ENCODE measurements around the gene COL18A1. TPM values are rescaled to one million over a fixed set of nuclear protein-coding genes. Genes with fewer than 3 reads are reported as not detected.

COL18A1 gene
- 100 to 1,000 TPM in 3 of 4 donors, 10 to 100 TPM in 1; 97.7 to 173 (median 110) TPM for total RNA-seq

- H3K4me1 ChIP-seq: peaks cover 28 to 61% (median 54%) of the 10 kb centered on the region in 4 donors
- DNase-seq (ENCODE audit: extremely low spot score): no peak
- H3K27me3 ChIP-seq: peaks cover 0 to 11% (median 0%) of the 10 kb centered on the region in 4 donors
- TF ChIP-seq POLR2A (IDR thresholded peaks at IDR 0.05; ENCODE audit: low read depth): no peak
- no peak for TF ChIP-seq POLR2AphosphoS5 (IDR thresholded peaks at IDR 0.05)
- TF ChIP-seq CTCF (IDR thresholded peaks at IDR 0.05): no peak
- TF ChIP-seq EP300 (IDR thresholded peaks at IDR 0.05): no peak
- peaks cover 0 to 9% (median 3%) of the 10 kb centered on the region in 4 donors for H3K9me3 ChIP-seq
- peak within 1 kb of the TSS; percentile 76 to 89 (median 85) for H3K27ac ChIP-seq (replicated peaks in 1 of 4)
- no peaks in the 10 kb centered on the region for H3K36me3 ChIP-seq
- intact Hi-C loops (cut with DNase I): no loop called here
- peak within 1 kb of the TSS; percentile 66 to 81 (median 66) for H3K4me3 ChIP-seq
- 2% methylated on average over 9 of the region's 69 CpGs for WGBS
These were observed at the start of gene COL18A1 for GRCh38 chr21:45404730-45405270. COL18A1 (plus strand) TSS chr21:45405165; CDS start chr21:45405231, 66 bp downstream.

GRCh38 chr21:45355573-45355972, 49.4 kb upstream of the COL18A1 start:
- Histone ChIP-seq H3K36me3 (no peaks in the 10 kb centered on the region), H3K4me1 (peaks cover 47 to 67% (median 53%) of the 10 kb centered on the region in 4 donors), H3K27me3 (no peaks in the 10 kb centered on the region), H3K4me3 (no peak overlapping the region), H3K27ac (replicated peaks in 1 of 4) (peak overlapping the region in 3 of 4 donors; percentile 26 to 77 (median 71)), H3K9me3 (no peaks in the 10 kb centered on the region)
- WGBS: 75% methylated on average over 14 of the region's 14 CpGs
- no peak for TF ChIP-seq EP300 (IDR thresholded peaks at IDR 0.05)
- no peak for TF ChIP-seq CTCF (IDR thresholded peaks at IDR 0.05)
- TF ChIP-seq POLR2A (IDR thresholded peaks at IDR 0.05; ENCODE audit: low read depth): no peak
- TF ChIP-seq POLR2AphosphoS5 (IDR thresholded peaks at IDR 0.05): no peak
- DNase-seq (ENCODE audit: extremely low spot score): no peak
- intact Hi-C loops (cut with DNase I): no loop called here

- Histone ChIP-seq H3K36me3 (no peaks in the 10 kb centered on the region), H3K27me3 (no peaks in the 10 kb centered on the region), H3K4me3 (no peak overlapping the region), H3K27ac (replicated peaks in 1 of 4) (peak overlapping the region; percentile 71 to 80 (median 76)), H3K4me1 (peaks cover 40 to 60% (median 46%) of the 10 kb centered on the region in 4 donors), H3K9me3 (no peaks in the 10 kb centered on the region)
- intact Hi-C loops (cut with DNase I): no loop called here
- TF ChIP-seq EP300 (IDR thresholded peaks at IDR 0.05): no peak
- no peak for TF ChIP-seq POLR2A (IDR thresholded peaks at IDR 0.05; ENCODE audit: low read depth)
- TF ChIP-seq CTCF (IDR thresholded peaks at IDR 0.05): no peak
- WGBS: 92% methylated on average over 10 of the region's 10 CpGs
- no peak for DNase-seq (ENCODE audit: extremely low spot score)
These were observed 48.7 kb upstream of the COL18A1 start for GRCh38 chr21:45356251-45356650.

- Histone ChIP-seq H3K9me3 (no peaks in the 10 kb centered on the region), H3K4me3 (no peak overlapping the region), H3K36me3 (no peaks in the 10 kb centered on the region), H3K27ac (replicated peaks in 1 of 4) (peak overlapping the region; percentile 71 to 80 (median 76)), H3K4me1 (peaks cover 35 to 58% (median 40%) of the 10 kb centered on the region in 4 donors), H3K27me3 (no peaks in the 10 kb centered on the region)
- no peak for DNase-seq (ENCODE audit: extremely low spot score)
- TF ChIP-seq POLR2A (IDR thresholded peaks at IDR 0.05; ENCODE audit: low read depth): no peak
- TF ChIP-seq CTCF (IDR thresholded peaks at IDR 0.05): no peak
- no peak for TF ChIP-seq POLR2AphosphoS5 (IDR thresholded peaks at IDR 0.05)
- intact Hi-C loops (cut with DNase I): no loop called here
- 73% methylated on average over 20 of the region's 20 CpGs for WGBS
These were observed 48.1 kb upstream of the COL18A1 start for GRCh38 chr21:45356653-45357435.
